ENCODE measurements around the gene RELL2. TPM values are rescaled to one million over a fixed set of nuclear protein-coding genes. Genes with fewer than 3 reads are reported as not detected.

Gene RELL2
- total RNA-seq = 10 to 100 TPM; 36.9 to 37.1 TPM

- Mint-ChIP-seq H3K9me3 (ENCODE audit: insufficient read depth) (no peaks in the 10 kb centered on the region), H3K27ac (peak within 1 kb of the TSS; percentile 90), H3K36me3 (ENCODE audit: low read depth) (peaks cover 49% of the 10 kb centered on the region), H3K27me3 (ENCODE audit: low read depth) (no peaks in the 10 kb centered on the region), H3K4me3 (peak within 1 kb of the TSS; percentile 93), H3K4me1 (ENCODE audit: low read depth) (peaks cover 56% of the 10 kb centered on the region)
- ATAC-seq (peak; percentile 79), DNase-seq (peak; percentile 94)
- CTCF ChIA-PET = interaction anchor here (0.8 to 13.0 kb wide), 25 partner anchors 9 to 242 kb away, joined by 3 to 206 read pairs (median 12); partner anchors contain the start of genes DIAPH1 and FCHSD1
- POLR2A ChIA-PET = interaction anchor here (0.7 to 3.8 kb wide), 13 partner anchors 10 to 333 kb away, joined by 3 to 39 read pairs (median 4); partner anchors contain the start of genes DIAPH1, FCHSD1, RNF14 and TAF7
Observed at GRCh38 chr5:141636413-141637122, at the start of gene RELL2, which contains the start of gene HDAC3. Gene RELL2, plus strand, starts transcription at chr5:141636997. Its CDS starts 1,229 bp downstream, at chr5:141638226. Gene HDAC3, minus strand, starts transcription at chr5:141636849. Its CDS starts 59 bp downstream, at chr5:141636790.

- peaks cover 27% of the 10 kb centered on the region for H3K4me1 Mint-ChIP-seq (ENCODE audit: low read depth)
- no peak for DNase-seq
- H3K27ac Mint-ChIP-seq = no peak overlapping the region
- ATAC-seq = no peak
- no peaks in the 10 kb centered on the region for H3K9me3 Mint-ChIP-seq (ENCODE audit: insufficient read depth)
- CTCF ChIA-PET = interaction anchor here (1.2 to 8.1 kb wide), 4 partner anchors 22 to 47 kb away, joined by 5 to 480 read pairs (median 50); partner anchors contain the start of genes DIAPH1, HDAC3 and RELL2
- no peaks in the 10 kb centered on the region for H3K27me3 Mint-ChIP-seq (ENCODE audit: low read depth)
- peaks cover 45% of the 10 kb centered on the region for H3K36me3 Mint-ChIP-seq (ENCODE audit: low read depth)
- POLR2A ChIA-PET = no interaction called here
- H3K4me3 Mint-ChIP-seq = no peak overlapping the region
Observed at GRCh38 chr5:141590127-141590526, 46.7 kb upstream of the RELL2 start.

- H3K4me3 Mint-ChIP-seq = no peak overlapping the region
- ChIA-PET CTCF (interaction anchor here (0.8 to 9.4 kb wide), 8 partner anchors 11 to 76 kb away, joined by 3 to 188 read pairs (median 11); partner anchors contain the start of genes DIAPH1, HDAC3 and RELL2), POLR2A (interaction anchor here (0.7 to 1.5 kb wide), 2 partner anchors 10 to 45 kb away, joined by 3 to 7 read pairs; no protein-coding TSS in a partner anchor)
- H3K27me3 Mint-ChIP-seq (ENCODE audit: low read depth) = no peaks in the 10 kb centered on the region
- no peak for DNase-seq
- ATAC-seq = no peak
- peaks cover 71% of the 10 kb centered on the region for H3K4me1 Mint-ChIP-seq (ENCODE audit: low read depth)
- H3K36me3 Mint-ChIP-seq (ENCODE audit: low read depth) = peaks cover 54% of the 10 kb centered on the region
- H3K27ac Mint-ChIP-seq = peak overlapping the region; percentile 53
- H3K9me3 Mint-ChIP-seq (ENCODE audit: insufficient read depth) = no peaks in the 10 kb centered on the region
Observed at GRCh38 chr5:141596867-141597266, 39.9 kb upstream of the RELL2 start.

- POLR2A ChIA-PET = interaction anchor here (0.7 to 1.5 kb wide), 3 partner anchors 9 to 44 kb away, joined by 3 to 7 read pairs (median 3); partner anchors contain the start of gene DIAPH1
- no peak for DNase-seq
- ATAC-seq = peak; percentile 9
- no peak overlapping the region for H3K4me3 Mint-ChIP-seq
- H3K9me3 Mint-ChIP-seq (ENCODE audit: insufficient read depth) = no peaks in the 10 kb centered on the region
- peaks cover 56% of the 10 kb centered on the region for H3K36me3 Mint-ChIP-seq (ENCODE audit: low read depth)
- peak overlapping the region; percentile 53 for H3K27ac Mint-ChIP-seq
- CTCF ChIA-PET = interaction anchor here (0.8 to 9.4 kb wide), 10 partner anchors 11 to 76 kb away, joined by 3 to 188 read pairs (median 7); partner anchors contain the start of genes DIAPH1, HDAC3 and RELL2
- peaks cover 72% of the 10 kb centered on the region for H3K4me1 Mint-ChIP-seq (ENCODE audit: low read depth)
- no peaks in the 10 kb centered on the region for H3K27me3 Mint-ChIP-seq (ENCODE audit: low read depth)
Observed at GRCh38 chr5:141597394-141597793, 39.4 kb upstream of the RELL2 start.

DNA sequence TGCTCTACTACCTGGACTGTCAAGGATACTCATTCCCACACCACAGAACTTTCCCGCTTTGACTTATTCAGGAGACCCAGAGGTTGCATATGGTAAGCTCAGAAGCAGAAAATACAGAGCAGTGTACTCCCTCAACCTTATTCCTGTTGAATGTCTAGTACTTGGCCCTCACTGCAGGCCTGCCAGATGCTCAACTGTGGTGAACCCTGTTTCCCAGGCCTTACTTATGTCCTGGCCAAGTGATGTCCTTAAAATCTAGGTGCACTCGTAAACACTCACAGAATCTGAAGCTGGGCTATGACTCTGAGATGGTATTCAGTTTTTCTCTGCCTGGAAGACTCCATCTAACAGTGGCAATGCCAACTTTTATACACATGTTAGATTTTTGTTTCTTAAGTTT, 39.0 kb upstream of the RELL2 start:
- DNase-seq (no peak), ATAC-seq (no peak)
- Mint-ChIP-seq H3K4me3 (no peak overlapping the region), H3K36me3 (ENCODE audit: low read depth) (peaks cover 57% of the 10 kb centered on the region), H3K4me1 (ENCODE audit: low read depth) (peaks cover 72% of the 10 kb centered on the region), H3K27me3 (ENCODE audit: low read depth) (no peaks in the 10 kb centered on the region), H3K27ac (peak overlapping the region; percentile 53), H3K9me3 (ENCODE audit: insufficient read depth) (no peaks in the 10 kb centered on the region)
- ChIA-PET POLR2A (interaction anchor here (0.7 to 1.5 kb wide), 3 partner anchors 9 to 43 kb away, joined by 3 to 7 read pairs (median 3); partner anchors contain the start of gene DIAPH1), CTCF (interaction anchor here (0.8 to 9.4 kb wide), 10 partner anchors 10 to 76 kb away, joined by 3 to 188 read pairs (median 10); partner anchors contain the start of genes DIAPH1, HDAC3 and RELL2)

DNA sequence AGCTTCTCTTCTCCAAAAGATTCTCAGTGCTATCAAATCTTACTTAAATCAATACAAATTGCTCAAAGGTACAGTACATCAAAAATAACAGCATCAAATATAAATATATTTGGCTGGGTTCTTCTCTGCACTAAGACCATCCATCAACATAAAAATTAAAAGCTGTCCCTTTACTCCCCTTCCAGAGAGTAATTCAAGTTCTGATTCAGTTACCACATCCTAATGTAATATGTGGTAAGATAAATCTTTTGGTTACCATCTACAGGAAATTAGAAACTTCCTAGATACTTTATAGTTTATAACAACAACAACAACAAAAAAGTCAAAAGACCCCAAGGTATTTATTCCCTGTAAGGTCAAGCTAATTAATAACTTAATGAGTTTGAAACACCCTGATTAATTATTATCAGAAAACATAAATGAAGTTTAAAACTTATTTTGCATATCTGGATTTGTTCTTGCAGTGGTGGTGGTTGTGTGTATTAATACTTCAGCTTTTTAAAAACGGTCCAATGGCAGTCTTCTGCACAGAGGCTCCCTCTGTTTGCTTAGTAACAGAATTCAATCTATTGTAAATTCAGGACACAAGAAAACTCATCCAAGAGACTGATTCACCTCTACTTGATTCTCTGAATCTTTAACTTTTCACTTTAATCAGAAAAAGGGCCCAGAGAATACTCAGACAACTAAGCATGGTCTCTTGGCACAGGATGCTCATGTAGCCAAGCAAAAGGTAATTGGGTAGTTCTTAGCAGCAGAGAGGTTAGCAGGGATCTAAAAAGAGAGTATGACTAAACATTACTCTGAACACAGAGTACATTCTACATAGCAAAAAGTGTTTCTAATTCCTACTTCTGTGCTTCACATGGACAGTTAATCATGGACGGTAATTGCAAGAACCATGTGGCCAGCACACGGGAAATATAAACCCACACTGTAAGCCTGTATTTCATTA, 38.1 kb upstream of the RELL2 start:
- peaks cover 72% of the 10 kb centered on the region for H3K4me1 Mint-ChIP-seq (ENCODE audit: low read depth)
- ChIA-PET CTCF (interaction anchor here (1.2 to 9.4 kb wide), 10 partner anchors 9 to 77 kb away, joined by 3 to 188 read pairs (median 10); partner anchors contain the start of genes DIAPH1, HDAC3 and RELL2), POLR2A (interaction anchor here (0.6 to 1.4 kb wide), 3 partner anchors 12 to 42 kb away, joined by 3 read pairs; partner anchors contain the start of gene DIAPH1)
- no peak for DNase-seq
- H3K9me3 Mint-ChIP-seq (ENCODE audit: insufficient read depth) = no peaks in the 10 kb centered on the region
- no peak overlapping the region for H3K4me3 Mint-ChIP-seq
- H3K27ac Mint-ChIP-seq = peak overlapping the region; percentile 65
- ATAC-seq = peak; percentile 57
- H3K36me3 Mint-ChIP-seq (ENCODE audit: low read depth) = peaks cover 57% of the 10 kb centered on the region
- no peaks in the 10 kb centered on the region for H3K27me3 Mint-ChIP-seq (ENCODE audit: low read depth)

DNA sequence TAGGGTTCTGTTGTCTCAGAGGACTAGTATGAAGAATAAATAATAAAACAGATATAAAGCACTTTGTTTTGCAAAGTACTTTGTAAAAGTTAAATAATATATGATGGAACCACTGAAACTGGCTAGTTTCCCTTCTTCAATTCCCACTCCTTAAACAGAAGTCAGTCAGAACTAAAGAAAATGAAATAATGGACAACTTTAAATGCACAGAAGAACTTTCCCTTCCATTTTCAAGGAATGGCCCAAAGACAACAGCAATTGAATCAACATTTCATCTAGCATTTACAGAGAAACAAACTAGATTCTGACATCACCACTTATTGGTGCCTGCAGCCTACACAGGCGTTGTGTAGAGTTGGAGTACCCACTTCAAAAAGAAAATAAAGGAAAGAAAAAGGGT, 34.2 kb upstream of the RELL2 start:
- peak overlapping the region; percentile 30 for H3K4me3 Mint-ChIP-seq
- H3K36me3 Mint-ChIP-seq (ENCODE audit: low read depth) = peaks cover 56% of the 10 kb centered on the region

DNA sequence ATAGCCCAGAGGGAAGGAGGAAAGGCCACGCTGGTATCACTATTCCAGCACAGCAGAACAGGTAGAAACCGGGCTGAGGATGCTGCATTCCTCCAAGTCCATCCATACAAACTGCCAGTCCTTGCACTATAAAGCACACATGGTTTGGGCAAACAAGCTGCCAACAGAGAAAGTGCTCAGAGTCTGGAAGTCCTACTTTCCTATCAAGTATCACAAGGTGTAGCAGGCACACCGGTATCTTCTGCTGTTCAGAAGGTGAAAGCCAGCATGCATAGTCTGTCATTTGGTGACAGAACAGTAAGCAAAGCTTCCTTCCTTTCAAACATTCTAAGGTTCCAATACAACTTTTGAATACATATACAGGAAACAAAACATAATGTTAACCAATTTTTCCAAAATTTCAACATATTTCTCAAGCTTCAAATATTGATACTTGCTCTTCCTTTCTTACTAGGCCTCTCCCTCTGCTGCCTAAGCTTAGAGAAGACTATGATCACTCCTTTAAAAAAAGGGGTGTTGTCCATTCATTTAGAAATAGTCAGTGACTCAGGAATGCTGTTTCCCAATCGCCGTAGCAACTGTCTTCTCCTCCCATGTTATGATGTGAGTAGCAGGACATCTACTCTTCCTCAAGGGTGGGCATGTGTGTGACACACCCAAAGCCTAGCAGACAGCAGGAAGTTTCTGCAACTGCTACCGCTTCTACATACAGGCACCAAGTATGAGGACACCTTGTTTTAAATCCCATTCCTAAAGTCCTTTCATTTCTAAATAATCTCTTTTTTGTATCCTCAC, 32.7 kb upstream of the RELL2 start:
- POLR2A ChIA-PET = interaction anchor here (0.6 to 4.3 kb wide), 5 partner anchors 13 to 79 kb away, joined by 3 to 30 read pairs (median 3); partner anchors contain the start of gene DIAPH1
- DNase-seq = no peak
- peaks cover 92% of the 10 kb centered on the region for H3K4me1 Mint-ChIP-seq (ENCODE audit: low read depth)

More for the DNA sequence above, 34.2 kb upstream of the RELL2 start:
- ChIA-PET POLR2A (interaction anchor here (0.6 to 4.3 kb wide), 4 partner anchors 14 to 42 kb away, joined by 3 to 30 read pairs (median 6); partner anchors contain the start of gene DIAPH1), CTCF (interaction anchor here (1.0 to 9.4 kb wide), 6 partner anchors 9 to 79 kb away, joined by 3 to 188 read pairs (median 6); partner anchors contain the start of gene DIAPH1)
- Mint-ChIP-seq H3K4me1 (ENCODE audit: low read depth) (peaks cover 91% of the 10 kb centered on the region), H3K9me3 (ENCODE audit: insufficient read depth) (no peaks in the 10 kb centered on the region), H3K27me3 (ENCODE audit: low read depth) (no peaks in the 10 kb centered on the region), H3K27ac (peak overlapping the region; percentile 69)
- no peak for DNase-seq
- no peak for ATAC-seq

GRCh38 chr5:141605523-141606277, 31.1 kb upstream of the RELL2 start:
- Mint-ChIP-seq H3K27ac (peak overlapping the region; percentile 97), H3K4me1 (ENCODE audit: low read depth) (peaks cover 88% of the 10 kb centered on the region), H3K4me3 (peak overlapping the region; percentile 77), H3K9me3 (ENCODE audit: insufficient read depth) (no peaks in the 10 kb centered on the region), H3K36me3 (ENCODE audit: low read depth) (peaks cover 57% of the 10 kb centered on the region), H3K27me3 (ENCODE audit: low read depth) (no peaks in the 10 kb centered on the region)
- ChIA-PET POLR2A (interaction anchor here (0.6 to 4.3 kb wide), 9 partner anchors 9 to 941 kb away, joined by 3 to 30 read pairs (median 4); partner anchors contain the start of genes DIAPH1, HDAC3, RELL2 and WDR55), CTCF (interaction anchor here (0.6 to 6.0 kb wide), 9 partner anchors 8 to 45 kb away, joined by 3 to 108 read pairs (median 11); partner anchors contain the start of genes DIAPH1, FCHSD1, HDAC3 and RELL2)
- peak; percentile 90 for DNase-seq
- peak; percentile 91 for ATAC-seq

More for the DNA sequence above, 32.7 kb upstream of the RELL2 start:
- Mint-ChIP-seq H3K27me3 (ENCODE audit: low read depth) (no peaks in the 10 kb centered on the region), H3K27ac (peak overlapping the region; percentile 97), H3K9me3 (ENCODE audit: insufficient read depth) (no peaks in the 10 kb centered on the region), H3K4me3 (peak overlapping the region; percentile 77), H3K36me3 (ENCODE audit: low read depth) (peaks cover 58% of the 10 kb centered on the region)
- CTCF ChIA-PET = interaction anchor here (0.8 to 9.4 kb wide), 8 partner anchors 11 to 88 kb away, joined by 3 to 188 read pairs (median 8); partner anchors contain the start of genes DIAPH1, HDAC3 and RELL2
- peak; percentile 37 for ATAC-seq
